ENCODE results near the gene PRPH. TPM values are rescaled to one million over a fixed set of nuclear protein-coding genes. Genes with fewer than 3 reads are reported as not detected.

The PRPH gene
- total and polyA plus RNA-seq, 9 of the 15 experiments (the other 6 are each of a cell fraction or from before 2014, with no cell fraction given) = 0.27 to 1.9 (median 1.3) TPM; not detected in 1

DNA sequence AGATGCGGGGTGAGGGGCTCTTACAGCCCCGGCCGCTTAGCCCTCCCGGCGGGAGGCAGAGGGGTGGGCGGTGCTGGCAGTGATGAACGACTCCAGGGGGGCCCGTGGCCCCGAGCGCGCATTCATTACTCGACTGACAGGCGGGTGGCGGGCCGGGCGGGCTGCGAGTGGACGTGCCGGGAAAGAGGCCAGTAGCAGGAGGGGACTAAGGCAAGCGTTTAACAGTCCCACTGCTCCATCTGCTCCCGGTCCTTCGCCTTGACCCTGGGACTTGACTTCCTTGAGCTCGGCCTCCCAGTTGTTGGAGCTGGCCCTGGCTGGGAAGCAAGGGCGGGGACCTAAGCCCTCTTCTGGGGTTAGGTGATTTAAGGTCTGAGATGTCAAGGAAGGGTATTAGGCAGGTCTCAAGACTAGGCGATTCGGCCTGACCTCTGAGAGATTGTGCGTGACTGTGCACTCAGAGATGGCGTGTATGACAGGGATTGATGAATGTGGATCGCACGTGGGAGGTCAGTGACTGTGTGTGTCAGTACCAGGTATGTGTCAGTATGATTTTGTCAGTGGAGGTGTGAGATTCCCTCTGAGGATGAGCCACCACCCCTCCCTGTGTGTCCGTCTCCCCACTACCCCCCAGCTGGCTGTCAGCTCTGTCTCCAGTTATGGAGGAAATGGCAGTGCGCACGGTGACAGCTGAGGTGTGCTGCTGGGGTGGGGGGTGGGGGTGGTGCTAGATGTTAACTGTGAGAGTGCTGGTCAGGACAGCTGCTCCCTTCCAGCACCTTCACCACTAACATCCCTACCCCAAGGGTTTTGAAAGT lies 48.2 kb downstream of the PRPH start:
- H2AFZ ChIP-seq (ENCODE audit: low read depth, low read length) = peak overlapping the region; percentile 61
- H3K79me2 ChIP-seq (ENCODE audit: control insufficient read depth, insufficient read depth, low read length) = no peaks in the 10 kb centered on the region
- H4K20me1 ChIP-seq (replicated peaks; ENCODE audit: control insufficient read depth, insufficient read depth, low read length) = peaks cover 5% of the 10 kb centered on the region; the same call in 1 of the 2 replicates
- no peaks in the 10 kb centered on the region for H3K9me1 ChIP-seq (ENCODE audit: control insufficient read depth, insufficient read depth, low read length)
- WGBS (ENCODE audit: insufficient coverage, low coverage, missing lambda C conversion rate) = 5% methylated on average over 18 of the region's 33 CpGs
- H3K4me2 ChIP-seq (ENCODE audit: insufficient read depth, low read length) = peak overlapping the region; percentile 75
- peak; percentile 3; the same call in 1 of the 3 replicates for ATAC-seq
- H3K9me3 ChIP-seq (replicated peaks; ENCODE audit: control insufficient read depth, insufficient read depth, low read depth, low read length) = no peaks in the 10 kb centered on the region
- peak overlapping the region; percentile 41 for H3K4me3 ChIP-seq
- peak; percentile 87 for FAIRE-seq
- POLR2A ChIA-PET = interaction anchor here (0.6 to 3.1 kb wide), 11 partner anchors 12 to 987 kb away, joined by 3 to 27 read pairs (median 6); partner anchors contain the start of genes SPATS2, TROAP and TUBA1C
- in situ Hi-C loops (cut with MboI) = no loop called here
- H3K9ac ChIP-seq (ENCODE audit: insufficient read depth in 1 of 2, low read depth in 2 of 2, low read length in 2 of 2) = peak overlapping the region in 1 of 2 experiments; percentile 32; a peak in 3 of 4 replicates
- BruUV-seq (replicated peaks) = no TSS peak
- H3K36me3 ChIP-seq (ENCODE audit: control insufficient read depth, insufficient read depth, low read length) = no peaks in the 10 kb centered on the region
- intact Hi-C loops (cut with micrococcal nuclease) = loop anchor here (1.0 to 10.0 kb wide), 4 partner anchors 12 to 368 kb away; partner anchors contain the start of genes KMT2D, RHEBL1, WNT1 and WNT10B
- no peak overlapping the region for H3K27ac ChIP-seq (ENCODE audit: extremely low read depth, low read depth, low read length)
- DNase-seq (ENCODE audit: extremely low read depth in 1 of 4, low spot score in 3 of 4) = peak in 3 of 4 experiments; percentile 27 to 62 (median 35)
- CTCF ChIA-PET (ENCODE audit: low intra/inter-chr PET ratio) = interaction anchor here (0.7 to 2.9 kb wide), 9 partner anchors 9 to 364 kb away, joined by 3 to 49 read pairs (median 6); no protein-coding TSS in a partner anchor
- peaks cover 26 to 61% of the 10 kb centered on the region in 2 experiments for H3K4me1 ChIP-seq (replicated peaks in 1 of 2; ENCODE audit: control insufficient read depth in 2 of 2, insufficient read depth in 2 of 2, low read length in 2 of 2)
- H3K27me3 ChIP-seq (ENCODE audit: control insufficient read depth in 2 of 2, insufficient read depth in 2 of 2, low read length in 2 of 2) = peaks cover 27 to 28% of the 10 kb centered on the region in 2 experiments; a peak in 4 of 5 replicates
- TF ChIP-seq CEBPG (CRISPR knock-in tag; IDR thresholded peaks at IDR 0.05) = no peak
- TF ChIP-seq CEBPG (tag; conservative IDR thresholded peaks at IDR 0.05 in 1 of 2, IDR thresholded peaks at IDR 0.05 in 1 of 2) = no peak
- no peak for TF ChIP-seq NR2C1 (IDR thresholded peaks at IDR 0.05)
- no peak for TF ChIP-seq NR2C1 (tag; IDR thresholded peaks at IDR 0.05)
- TF ChIP-seq PHTF2 (CRISPR knock-in tag; IDR thresholded peaks at IDR 0.05) = no peak
- TF ChIP-seq BHLHE40 (IDR thresholded peaks at IDR 0.05; ENCODE audit: low read length) = 0 out of 2 replicates have a peak, but pooled peaks have one; percentile 47
- TF ChIP-seq CBFA2T2 (conservative IDR thresholded peaks at IDR 0.05) = no peak
- TF ChIP-seq SAP30 (IDR thresholded peaks at IDR 0.05; ENCODE audit: borderline replicate concordance, insufficient read depth, low read depth, low read length, poor library complexity, severe bottlenecking) = no peak
- TF ChIP-seq BCLAF1 (IDR thresholded peaks at IDR 0.05; ENCODE audit: borderline replicate concordance in 1 of 2, control insufficient read depth in 1 of 2, low read depth in 2 of 2, low read length in 1 of 2) = no peak
- TF ChIP-seq ZNF134 (CRISPR knock-in tag; conservative IDR thresholded peaks at IDR 0.05) = no peak
- no peak for TF ChIP-seq POU5F1 (IDR thresholded peaks at IDR 0.05; ENCODE audit: borderline replicate concordance, low read depth, low read length, partially characterized antibody)
- TF ChIP-seq HNRNPUL1 (IDR thresholded peaks at IDR 0.05; ENCODE audit: low read length) = no peak
- TF ChIP-seq STAG1 (CRISPR knock-in tag; IDR thresholded peaks at IDR 0.05; ENCODE audit: borderline replicate concordance) = no peak
- TF ChIP-seq ZNF408 (CRISPR knock-in tag; IDR thresholded peaks at IDR 0.05; ENCODE audit: low read depth) = no peak
- TF ChIP-seq, protein P1, sequence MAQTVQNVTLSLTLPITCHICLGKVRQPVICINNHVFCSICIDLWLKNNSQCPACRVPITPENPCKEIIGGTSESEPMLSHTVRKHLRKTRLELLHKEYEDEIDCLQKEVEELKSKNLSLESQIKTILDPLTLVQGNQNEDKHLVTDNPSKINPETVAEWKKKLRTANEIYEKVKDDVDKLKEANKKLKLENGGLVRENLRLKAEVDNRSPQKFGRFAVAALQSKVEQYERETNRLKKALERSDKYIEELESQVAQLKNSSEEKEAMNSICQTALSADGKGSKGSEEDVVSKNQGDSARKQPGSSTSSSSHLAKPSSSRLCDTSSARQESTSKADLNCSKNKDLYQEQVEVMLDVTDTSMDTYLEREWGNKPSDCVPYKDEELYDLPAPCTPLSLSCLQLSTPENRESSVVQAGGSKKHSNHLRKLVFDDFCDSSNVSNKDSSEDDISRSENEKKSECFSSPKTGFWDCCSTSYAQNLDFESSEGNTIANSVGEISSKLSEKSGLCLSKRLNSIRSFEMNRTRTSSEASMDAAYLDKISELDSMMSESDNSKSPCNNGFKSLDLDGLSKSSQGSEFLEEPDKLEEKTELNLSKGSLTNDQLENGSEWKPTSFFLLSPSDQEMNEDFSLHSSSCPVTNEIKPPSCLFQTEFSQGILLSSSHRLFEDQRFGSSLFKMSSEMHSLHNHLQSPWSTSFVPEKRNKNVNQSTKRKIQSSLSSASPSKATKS (CRISPR knock-in tag; IDR thresholded peaks at IDR 0.05) = no peak
- TF ChIP-seq NBN (IDR thresholded peaks at IDR 0.05; ENCODE audit: low read depth) = no peak

All from K562 (cell line).